Naive thymus-derived CD8-positive, alpha-beta T cell (primary cell): Measurements from ENCODE around the gene TIMM44. TPM values are rescaled to one million over a fixed set of nuclear protein-coding genes. Genes with fewer than 3 reads are reported as not detected.

Experiments
- ATAC-seq, 2 donors: fragments of 150-1000 bp; cut with Tn5 transposase in 1 of 2; sonication (Bioruptor Pico), chemical (Tn5 transposase) in 1 of 2; 1 replicate in 1 of 2; 2 replicates in 1 of 2; pipeline ENCODE4 v1.10.0; 2021; ENCODE audit warnings: mild to moderate bottlenecking in 2 of 2, moderate library complexity in 2 of 2
- POLR2A ChIA-PET: fragments of 350-600 bp; sonication (Branson Sonifier 250); formaldehyde crosslinking; loops from one replicate; lab custom pipeline; 2021; ENCODE audit warnings: antibody characterized with exemption; lab: Charles Lee
- DNase-seq, 10 donors: peaks; one replicate each; pipeline versions ENCODE4 v3.0.0 to v3.0.0-alpha.2; 2020 to 2022
- H3K27ac Mint-ChIP-seq, 10 donors: one replicate each; pipeline ENCODE4 v1.8.0; 2020 to 2022; ENCODE audit warnings: mild to moderate bottlenecking in 10 of 10, mixed read lengths in 10 of 10, moderate library complexity in 4 of 10, inconsistent platforms in 1 of 10
- H3K27me3 Mint-ChIP-seq, 5 donors: one replicate each; pipeline ENCODE4 v1.8.0; 2021 to 2022; ENCODE audit warnings: mixed read lengths in 5 of 5
- H3K36me3 Mint-ChIP-seq, 3 donors: one replicate each; pipeline ENCODE4 v1.8.0; 2020 to 2022; ENCODE audit warnings: mixed read lengths in 3 of 3, mild to moderate bottlenecking in 2 of 3, inconsistent platforms in 1 of 3
- H3K4me1 Mint-ChIP-seq, 4 donors: one replicate each; pipeline ENCODE4 v1.8.0; 2021 to 2022; ENCODE audit warnings: mixed read lengths in 4 of 4
- H3K4me3 Mint-ChIP-seq, 10 donors: one replicate each; pipeline ENCODE4 v1.8.0; 2020 to 2022; ENCODE audit warnings: mild to moderate bottlenecking in 10 of 10, mixed read lengths in 10 of 10, moderate library complexity in 6 of 10, inconsistent platforms in 1 of 10
- H3K9me3 Mint-ChIP-seq, 9 donors: one replicate each; pipeline ENCODE4 v1.8.0; 2020 to 2022; ENCODE audit warnings: mixed read lengths in 9 of 9, mild to moderate bottlenecking in 3 of 9, inconsistent platforms in 1 of 9, moderate library complexity in 1 of 9
- polyA plus RNA-seq, 3 donors: library from polyadenylated mRNA; unstranded; fragments of 300-500 nt; fragmentation: Illumina TruSeq; gene quantifications; one replicate each; pipeline ENCODE4 v1.2.3, GENCODE V29; 2021
- total RNA-seq, 8 experiments: library from RNA in 2 of 8; stranded (reverse) in 2 of 8; gene quantifications; one replicate each; pipeline ENCODE4 v1.2.3 and lab custom pipeline; 2021 to 2026

Gene TIMM44
- total and polyA plus RNA-seq, 5 experiments from 2014 or later: 9.9 to 86.9 (median 19.7) TPM

DNA sequence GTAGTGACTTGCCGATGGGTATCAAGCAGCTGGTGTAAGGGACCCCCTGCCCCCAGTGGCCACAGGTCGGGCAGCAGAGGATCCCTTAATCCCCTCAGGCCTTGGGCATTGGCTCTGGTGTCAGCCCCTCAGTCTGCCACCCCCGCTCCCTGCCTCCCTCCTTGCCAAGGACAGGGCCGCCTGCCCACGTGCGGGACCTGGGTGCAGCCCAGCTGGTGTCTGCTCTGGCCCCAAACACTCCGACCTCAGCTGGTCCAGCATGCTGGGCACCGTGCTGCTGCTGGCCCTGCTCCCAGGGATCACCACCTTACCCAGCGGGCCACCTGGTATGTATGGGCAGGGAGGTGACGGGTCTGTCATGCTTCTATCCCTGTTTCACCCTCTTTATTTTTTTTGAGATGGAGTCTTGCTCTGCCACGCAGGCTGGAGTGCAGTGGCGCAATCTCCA, 28.8 kb downstream of the TIMM44 start, which contains the start of gene TGFBR3L:
TSS of gene TGFBR3L (plus strand) at position 233 of the 448 bp plus-strand sequence.
- peaks cover 10 to 34% (median 13%) of the 10 kb centered on the region in 5 donors for H3K27me3 Mint-ChIP-seq
- H3K4me3 Mint-ChIP-seq: peak within 1 kb of the TSS; percentile 14 to 77 (median 62)
- peaks cover 8 to 23% (median 20%) of the 10 kb centered on the region in 4 donors for H3K4me1 Mint-ChIP-seq
- H3K36me3 Mint-ChIP-seq: peaks cover 0 to 30% (median 12%) of the 10 kb centered on the region in 3 donors
- no peak for DNase-seq
- POLR2A ChIA-PET: no interaction called here
- peak within 1 kb of the TSS in 3 of 10 donors; percentile 38 to 57 (median 51) for H3K27ac Mint-ChIP-seq
- ATAC-seq: no peak
- H3K9me3 Mint-ChIP-seq: no peaks in the 10 kb centered on the region

- Mint-ChIP-seq H3K27ac (no peak overlapping the region), H3K9me3 (no peaks in the 10 kb centered on the region), H3K4me1 (peaks cover 7 to 19% (median 17%) of the 10 kb centered on the region in 4 donors), H3K4me3 (peak overlapping the region in 1 of 10 donors; percentile 67), H3K36me3 (peaks cover 0 to 30% (median 12%) of the 10 kb centered on the region in 3 donors), H3K27me3 (peaks cover 9 to 32% (median 12%) of the 10 kb centered on the region in 5 donors)
- POLR2A ChIA-PET: no interaction called here
- ATAC-seq (no peak), DNase-seq (no peak)
Measured at GRCh38 chr19:7914099-7914498, 29.4 kb downstream of the TIMM44 start.

- Mint-ChIP-seq H3K27ac (no peak overlapping the region), H3K9me3 (no peaks in the 10 kb centered on the region), H3K36me3 (peaks cover 0 to 30% (median 12%) of the 10 kb centered on the region in 3 donors), H3K4me1 (peaks cover 7 to 19% (median 17%) of the 10 kb centered on the region in 4 donors), H3K4me3 (no peak overlapping the region), H3K27me3 (peaks cover 9 to 32% (median 12%) of the 10 kb centered on the region in 5 donors)
- POLR2A ChIA-PET: interaction anchor here (0.9 kb wide), 1 partner anchor 10 kb away, joined by 3 read pairs; the partner anchor contains the start of gene MAP2K7
- DNase-seq (no peak), ATAC-seq (no peak)
Measured at GRCh38 chr19:7913652-7914051, 29.8 kb downstream of the TIMM44 start.

GRCh38 chr19:7912697-7913564, 30.5 kb downstream of the TIMM44 start:
- peak in 1 of 10 donors; percentile 7 for DNase-seq
- Mint-ChIP-seq H3K36me3 (peaks cover 0 to 30% (median 12%) of the 10 kb centered on the region in 3 donors), H3K27ac (no peak overlapping the region), H3K4me3 (no peak overlapping the region), H3K4me1 (peaks cover 5 to 24% (median 12%) of the 10 kb centered on the region in 4 donors), H3K27me3 (peaks cover 5 to 25% (median 9%) of the 10 kb centered on the region in 5 donors), H3K9me3 (no peaks in the 10 kb centered on the region)
- ATAC-seq: no peak
- POLR2A ChIA-PET: interaction anchor here (0.6 to 0.9 kb wide), 2 partner anchors 9 to 136 kb away, joined by 3 read pairs; partner anchors contain the start of gene MAP2K7

- ATAC-seq (no peak), DNase-seq (no peak)
- peaks cover 5 to 21% (median 9%) of the 10 kb centered on the region in 5 donors for H3K27me3 Mint-ChIP-seq
- peaks cover 5 to 28% (median 13%) of the 10 kb centered on the region in 4 donors for H3K4me1 Mint-ChIP-seq
- H3K4me3 Mint-ChIP-seq: no peak overlapping the region
- H3K36me3 Mint-ChIP-seq: peaks cover 0 to 34% (median 12%) of the 10 kb centered on the region in 3 donors
- no peaks in the 10 kb centered on the region for H3K9me3 Mint-ChIP-seq
- no peak overlapping the region for H3K27ac Mint-ChIP-seq
- POLR2A ChIA-PET: interaction anchor here (1.0 kb wide), 1 partner anchor 8 kb away, joined by 4 read pairs; the partner anchor contains the start of gene MAP2K7
Measured at GRCh38 chr19:7912144-7912696, 31.2 kb downstream of the TIMM44 start.

GRCh38 chr19:7911508-7912143, 31.8 kb downstream of the TIMM44 start:
- peaks cover 3 to 17% (median 7%) of the 10 kb centered on the region in 5 donors for H3K27me3 Mint-ChIP-seq
- H3K36me3 Mint-ChIP-seq: peaks cover 0 to 34% (median 12%) of the 10 kb centered on the region in 3 donors
- DNase-seq (no peak), ATAC-seq (no peak)
- POLR2A ChIA-PET: interaction anchor here (1.0 kb wide), 1 partner anchor 8 kb away, joined by 4 read pairs; the partner anchor contains the start of gene MAP2K7
- no peak overlapping the region for H3K27ac Mint-ChIP-seq
- H3K4me1 Mint-ChIP-seq: peaks cover 3 to 28% (median 17%) of the 10 kb centered on the region in 4 donors
- no peaks in the 10 kb centered on the region for H3K9me3 Mint-ChIP-seq
- H3K4me3 Mint-ChIP-seq: no peak overlapping the region

GRCh38 chr19:7910321-7911161, 32.9 kb downstream of the TIMM44 start:
- Mint-ChIP-seq H3K27ac (no peak overlapping the region), H3K36me3 (peaks cover 0 to 41% (median 14%) of the 10 kb centered on the region in 3 donors), H3K4me1 (peaks cover 5 to 30% (median 19%) of the 10 kb centered on the region in 4 donors), H3K4me3 (no peak overlapping the region), H3K9me3 (no peaks in the 10 kb centered on the region), H3K27me3 (peaks cover 2 to 11% (median 3%) of the 10 kb centered on the region in 5 donors)
- POLR2A ChIA-PET: no interaction called here
- no peak for DNase-seq
- no peak for ATAC-seq

- peaks cover 0 to 3% (median 0%) of the 10 kb centered on the region in 5 donors for H3K27me3 Mint-ChIP-seq
- H3K4me1 Mint-ChIP-seq: peaks cover 12 to 34% (median 25%) of the 10 kb centered on the region in 4 donors
- ATAC-seq (no peak), DNase-seq (no peak)
- peak overlapping the region in 1 of 10 donors; percentile 18 for H3K27ac Mint-ChIP-seq
- H3K4me3 Mint-ChIP-seq: no peak overlapping the region
- H3K9me3 Mint-ChIP-seq: no peaks in the 10 kb centered on the region
- POLR2A ChIA-PET: interaction anchor here (0.6 to 1.2 kb wide), 2 partner anchors 19 to 37 kb away, joined by 3 to 6 read pairs; no protein-coding TSS in a partner anchor
- H3K36me3 Mint-ChIP-seq: peaks cover 0 to 41% (median 18%) of the 10 kb centered on the region in 3 donors
Measured at GRCh38 chr19:7909471-7910067, 33.9 kb downstream of the TIMM44 start.

- H3K27me3 Mint-ChIP-seq: no peaks in the 10 kb centered on the region
- peaks cover 14 to 38% (median 29%) of the 10 kb centered on the region in 4 donors for H3K4me1 Mint-ChIP-seq
- no peak for DNase-seq
- no peak for ATAC-seq
- POLR2A ChIA-PET: interaction anchor here (0.6 to 1.6 kb wide), 4 partner anchors 9 to 36 kb away, joined by 3 to 8 read pairs (median 6); partner anchors contain the start of gene SNAPC2
- H3K9me3 Mint-ChIP-seq: no peaks in the 10 kb centered on the region
- no peak overlapping the region for H3K27ac Mint-ChIP-seq
- no peak overlapping the region for H3K4me3 Mint-ChIP-seq
- peaks cover 0 to 38% (median 18%) of the 10 kb centered on the region in 3 donors for H3K36me3 Mint-ChIP-seq
Measured at GRCh38 chr19:7908742-7909461, 34.6 kb downstream of the TIMM44 start.

DNA sequence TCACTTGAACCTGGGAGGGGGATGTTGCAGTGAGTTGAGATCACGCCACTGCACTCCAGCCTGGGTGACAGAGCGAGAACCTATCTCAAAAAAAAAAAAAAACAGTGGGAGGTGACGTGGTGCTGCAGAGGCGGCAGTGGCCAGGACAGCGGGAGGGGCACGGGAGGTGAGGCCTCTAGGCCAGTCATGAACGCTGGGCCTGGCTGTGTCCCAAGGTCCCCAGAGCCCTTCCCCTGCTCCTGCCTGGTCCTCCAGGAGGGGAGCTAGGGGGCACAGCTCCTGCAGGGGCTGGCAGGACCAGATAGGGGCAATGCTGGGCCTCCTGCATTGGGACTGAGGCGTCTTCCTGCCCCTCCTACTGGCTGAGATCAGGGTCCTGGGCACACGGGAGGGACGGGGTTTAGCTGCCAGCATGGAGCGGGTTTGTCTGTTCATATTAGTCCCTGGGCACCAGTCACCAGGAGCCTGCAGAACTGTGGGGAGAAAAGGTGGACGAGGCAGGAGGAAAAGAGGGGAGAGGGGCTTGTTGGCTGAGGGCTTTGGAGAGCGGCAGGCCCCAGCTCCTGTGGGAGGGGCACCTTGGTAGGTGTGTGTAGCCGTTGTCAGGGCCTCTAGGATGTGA, 35.3 kb downstream of the TIMM44 start:
- peaks cover 14 to 42% (median 34%) of the 10 kb centered on the region in 4 donors for H3K4me1 Mint-ChIP-seq
- H3K4me3 Mint-ChIP-seq: peak overlapping the region in 1 of 10 donors; percentile 14
- POLR2A ChIA-PET: interaction anchor here (1.0 to 1.6 kb wide), 2 partner anchors 9 to 12 kb away, joined by 6 to 8 read pairs; partner anchors contain the start of gene SNAPC2
- H3K27ac Mint-ChIP-seq: peak overlapping the region in 1 of 10 donors; percentile 81
- ATAC-seq: no peak
- H3K36me3 Mint-ChIP-seq: peaks cover 0 to 33% (median 17%) of the 10 kb centered on the region in 3 donors
- H3K9me3 Mint-ChIP-seq: peaks cover 0 to 3% (median 0%) of the 10 kb centered on the region in 9 donors
- peaks cover 0 to 6% (median 0%) of the 10 kb centered on the region in 5 donors for H3K27me3 Mint-ChIP-seq
- DNase-seq: no peak
